ENCODE results near the gene ADM.

ADM gene

DNA sequence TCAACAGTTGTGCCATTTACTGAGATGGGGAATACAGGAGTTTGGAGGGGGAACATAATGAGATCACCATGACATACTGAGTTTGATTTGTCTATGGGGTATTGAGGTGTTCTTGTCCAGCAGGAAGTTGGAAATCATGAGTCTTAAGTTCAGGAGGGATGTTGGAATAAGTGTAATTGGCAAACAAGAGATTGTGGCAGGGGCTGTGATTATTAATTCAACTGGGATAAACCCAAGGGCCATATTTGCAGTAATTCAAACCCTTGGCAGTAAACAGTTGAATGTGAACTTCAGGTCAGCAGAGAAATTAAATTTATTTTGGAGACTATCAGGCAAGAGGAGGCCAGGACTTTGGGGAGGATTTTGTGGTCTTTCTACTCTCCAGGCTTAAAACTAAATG is 33.4 kb downstream of the ADM start:
- DNase-seq (ENCODE audit: low spot score) = no peak
- in situ Hi-C loops (cut with MboI; ENCODE audit: low pct_unique_long_range_greater_than_20kb, low sequenced_read_pairs, unreplicated experiment) = no loop called here
- TF ChIP-seq, protein P1, sequence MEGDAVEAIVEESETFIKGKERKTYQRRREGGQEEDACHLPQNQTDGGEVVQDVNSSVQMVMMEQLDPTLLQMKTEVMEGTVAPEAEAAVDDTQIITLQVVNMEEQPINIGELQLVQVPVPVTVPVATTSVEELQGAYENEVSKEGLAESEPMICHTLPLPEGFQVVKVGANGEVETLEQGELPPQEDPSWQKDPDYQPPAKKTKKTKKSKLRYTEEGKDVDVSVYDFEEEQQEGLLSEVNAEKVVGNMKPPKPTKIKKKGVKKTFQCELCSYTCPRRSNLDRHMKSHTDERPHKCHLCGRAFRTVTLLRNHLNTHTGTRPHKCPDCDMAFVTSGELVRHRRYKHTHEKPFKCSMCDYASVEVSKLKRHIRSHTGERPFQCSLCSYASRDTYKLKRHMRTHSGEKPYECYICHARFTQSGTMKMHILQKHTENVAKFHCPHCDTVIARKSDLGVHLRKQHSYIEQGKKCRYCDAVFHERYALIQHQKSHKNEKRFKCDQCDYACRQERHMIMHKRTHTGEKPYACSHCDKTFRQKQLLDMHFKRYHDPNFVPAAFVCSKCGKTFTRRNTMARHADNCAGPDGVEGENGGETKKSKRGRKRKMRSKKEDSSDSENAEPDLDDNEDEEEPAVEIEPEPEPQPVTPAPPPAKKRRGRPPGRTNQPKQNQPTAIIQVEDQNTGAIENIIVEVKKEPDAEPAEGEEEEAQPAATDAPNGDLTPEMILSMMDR (IDR thresholded peaks at IDR 0.05; ENCODE audit: extremely low read depth, insufficient read depth, missing control alignments) = no peak

- TF ChIP-seq, protein P1 (IDR thresholded peaks at IDR 0.05; ENCODE audit: extremely low read depth, insufficient read depth, missing control alignments) = no peak
- DNase-seq (ENCODE audit: low spot score) = no peak
- in situ Hi-C loops (cut with MboI; ENCODE audit: low pct_unique_long_range_greater_than_20kb, low sequenced_read_pairs, unreplicated experiment) = no loop called here
These were observed 43.9 kb downstream of the ADM start for GRCh38 chr11:10348650-10349280.

- in situ Hi-C loops (cut with MboI; ENCODE audit: low pct_unique_long_range_greater_than_20kb, low sequenced_read_pairs, unreplicated experiment) = no loop called here
- TF ChIP-seq, protein P1 (IDR thresholded peaks at IDR 0.05; ENCODE audit: extremely low read depth, insufficient read depth, missing control alignments) = no peak
- DNase-seq (ENCODE audit: low spot score) = no peak
These were observed 44.4 kb downstream of the ADM start for GRCh38 chr11:10349281-10349665.

GRCh38 chr11:10349806-10350205 is 44.9 kb downstream of the ADM start:
- DNase-seq (ENCODE audit: low spot score) = no peak
- in situ Hi-C loops (cut with MboI; ENCODE audit: low pct_unique_long_range_greater_than_20kb, low sequenced_read_pairs, unreplicated experiment) = no loop called here
- TF ChIP-seq, protein P1 (IDR thresholded peaks at IDR 0.05; ENCODE audit: extremely low read depth, insufficient read depth, missing control alignments) = no peak

DNA sequence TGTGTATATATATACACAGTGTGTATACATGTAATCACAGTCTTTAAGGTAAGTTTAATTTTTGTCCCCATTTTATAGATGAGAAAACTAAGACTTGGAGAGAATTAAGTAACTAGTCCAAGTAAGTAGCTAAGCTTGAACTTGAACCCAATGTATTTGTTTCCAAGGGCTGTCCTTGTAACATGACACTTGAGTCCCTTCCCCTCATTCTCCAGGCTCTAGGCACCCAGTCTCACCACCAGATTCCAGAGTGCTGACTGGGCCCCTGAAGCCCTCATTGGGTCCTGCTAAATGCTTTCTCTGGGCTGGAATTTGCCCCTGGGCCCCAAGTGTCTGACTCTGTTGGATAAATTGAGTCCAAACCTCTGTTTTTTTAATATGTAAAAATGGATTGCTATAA is 45.5 kb downstream of the ADM start:
- in situ Hi-C loops (cut with MboI; ENCODE audit: low pct_unique_long_range_greater_than_20kb, low sequenced_read_pairs, unreplicated experiment) = no loop called here
- TF ChIP-seq, protein P1 (IDR thresholded peaks at IDR 0.05; ENCODE audit: extremely low read depth, insufficient read depth, missing control alignments) = no peak
- no peak for DNase-seq (ENCODE audit: low spot score)

- DNase-seq (ENCODE audit: low spot score) = no peak
- in situ Hi-C loops (cut with MboI; ENCODE audit: low pct_unique_long_range_greater_than_20kb, low sequenced_read_pairs, unreplicated experiment) = no loop called here
- TF ChIP-seq, protein P1 (IDR thresholded peaks at IDR 0.05; ENCODE audit: extremely low read depth, insufficient read depth, missing control alignments) = no peak
These were observed 46.5 kb downstream of the ADM start for GRCh38 chr11:10351435-10351764.
